ENCODE results near the gene MTUS2.

DNA sequence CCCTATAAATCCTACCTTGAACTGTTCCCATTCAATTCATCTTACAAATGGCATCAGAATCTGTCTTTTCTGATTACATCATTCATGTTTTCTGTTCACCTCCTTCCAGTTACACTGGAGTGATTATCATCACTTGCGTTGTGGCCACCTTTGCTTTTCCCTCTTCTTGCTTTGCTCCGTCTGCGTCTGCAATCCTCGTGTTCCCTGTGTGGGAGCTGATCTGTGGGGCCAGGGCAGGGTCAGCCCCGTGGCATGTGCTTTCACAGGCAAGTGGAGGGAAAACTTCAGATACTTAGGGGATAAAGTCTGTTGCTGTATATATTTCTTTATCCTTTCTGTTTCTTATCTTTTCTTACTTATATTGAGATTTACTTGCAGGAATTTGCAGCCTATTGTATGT, 497.7 kb downstream of the MTUS2 start:
- TF ChIP-seq, protein P1, sequence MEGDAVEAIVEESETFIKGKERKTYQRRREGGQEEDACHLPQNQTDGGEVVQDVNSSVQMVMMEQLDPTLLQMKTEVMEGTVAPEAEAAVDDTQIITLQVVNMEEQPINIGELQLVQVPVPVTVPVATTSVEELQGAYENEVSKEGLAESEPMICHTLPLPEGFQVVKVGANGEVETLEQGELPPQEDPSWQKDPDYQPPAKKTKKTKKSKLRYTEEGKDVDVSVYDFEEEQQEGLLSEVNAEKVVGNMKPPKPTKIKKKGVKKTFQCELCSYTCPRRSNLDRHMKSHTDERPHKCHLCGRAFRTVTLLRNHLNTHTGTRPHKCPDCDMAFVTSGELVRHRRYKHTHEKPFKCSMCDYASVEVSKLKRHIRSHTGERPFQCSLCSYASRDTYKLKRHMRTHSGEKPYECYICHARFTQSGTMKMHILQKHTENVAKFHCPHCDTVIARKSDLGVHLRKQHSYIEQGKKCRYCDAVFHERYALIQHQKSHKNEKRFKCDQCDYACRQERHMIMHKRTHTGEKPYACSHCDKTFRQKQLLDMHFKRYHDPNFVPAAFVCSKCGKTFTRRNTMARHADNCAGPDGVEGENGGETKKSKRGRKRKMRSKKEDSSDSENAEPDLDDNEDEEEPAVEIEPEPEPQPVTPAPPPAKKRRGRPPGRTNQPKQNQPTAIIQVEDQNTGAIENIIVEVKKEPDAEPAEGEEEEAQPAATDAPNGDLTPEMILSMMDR (IDR thresholded peaks at IDR 0.05; ENCODE audit: insufficient read depth, low read length, poor library complexity, severe bottlenecking) = no peak
- no peak for TF ChIP-seq EZH2phosphoT487 (conservative IDR thresholded peaks at IDR 0.05; ENCODE audit: low read length)

Measured in SU-DHL-6 (cell line).